Airway epithelial cell (primary cell): Measurements from ENCODE around the gene TMEM140. TPM values are rescaled to one million over a fixed set of nuclear protein-coding genes. Genes with fewer than 3 reads are reported as not detected.

Experiments used
- total RNA-seq: library from RNA; depleted of rRNA; stranded (reverse); fragments of >200 nt; gene quantifications from 2 replicates; pipeline ENCODE4 v1.2.3, GENCODE V29; 2015

TMEM140 gene
- not detected in 2 replicates for total RNA-seq

DNA sequence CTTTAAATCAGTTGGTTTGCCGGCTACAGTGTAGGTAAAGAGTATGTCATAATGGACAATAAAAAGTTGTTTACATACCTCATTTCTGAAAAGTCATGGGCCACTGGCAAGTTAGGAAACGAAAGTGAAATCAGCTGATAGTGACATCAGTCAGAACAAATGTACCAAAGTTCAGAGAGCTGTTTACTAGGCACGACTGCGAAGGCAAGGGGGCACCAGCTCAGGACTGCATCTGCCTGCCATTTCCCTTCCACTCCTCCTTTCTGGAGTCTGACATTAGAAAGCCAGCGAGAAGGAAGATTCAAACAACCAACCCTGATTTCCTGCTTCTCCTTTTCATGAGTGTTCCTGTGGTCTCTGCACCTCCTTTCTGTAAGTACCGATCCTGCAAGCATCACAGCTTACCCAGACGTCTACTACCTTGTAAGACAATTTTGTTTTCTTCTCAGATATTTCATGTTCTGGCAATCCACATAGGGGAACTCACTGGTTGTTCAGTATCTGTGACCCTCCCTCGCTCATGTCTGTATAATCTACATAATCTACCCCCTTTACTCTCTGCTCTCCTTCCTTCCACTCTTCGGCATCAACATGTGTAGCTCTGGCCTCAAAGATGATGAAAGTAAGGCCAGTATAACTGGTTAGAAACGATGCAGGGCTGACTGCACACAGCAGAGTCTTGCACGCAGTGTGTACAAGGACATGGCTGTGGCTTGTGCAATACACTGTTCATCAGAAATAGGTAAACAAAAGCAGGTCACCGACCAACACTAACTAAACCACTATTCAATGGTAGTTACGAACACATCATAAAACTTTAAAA is at the start of gene TMEM140:
TMEM140 (plus strand) TSS at position 174 of the 823 bp plus-strand sequence. CDS start 16,370 bp downstream, outside the sequence.

DNA sequence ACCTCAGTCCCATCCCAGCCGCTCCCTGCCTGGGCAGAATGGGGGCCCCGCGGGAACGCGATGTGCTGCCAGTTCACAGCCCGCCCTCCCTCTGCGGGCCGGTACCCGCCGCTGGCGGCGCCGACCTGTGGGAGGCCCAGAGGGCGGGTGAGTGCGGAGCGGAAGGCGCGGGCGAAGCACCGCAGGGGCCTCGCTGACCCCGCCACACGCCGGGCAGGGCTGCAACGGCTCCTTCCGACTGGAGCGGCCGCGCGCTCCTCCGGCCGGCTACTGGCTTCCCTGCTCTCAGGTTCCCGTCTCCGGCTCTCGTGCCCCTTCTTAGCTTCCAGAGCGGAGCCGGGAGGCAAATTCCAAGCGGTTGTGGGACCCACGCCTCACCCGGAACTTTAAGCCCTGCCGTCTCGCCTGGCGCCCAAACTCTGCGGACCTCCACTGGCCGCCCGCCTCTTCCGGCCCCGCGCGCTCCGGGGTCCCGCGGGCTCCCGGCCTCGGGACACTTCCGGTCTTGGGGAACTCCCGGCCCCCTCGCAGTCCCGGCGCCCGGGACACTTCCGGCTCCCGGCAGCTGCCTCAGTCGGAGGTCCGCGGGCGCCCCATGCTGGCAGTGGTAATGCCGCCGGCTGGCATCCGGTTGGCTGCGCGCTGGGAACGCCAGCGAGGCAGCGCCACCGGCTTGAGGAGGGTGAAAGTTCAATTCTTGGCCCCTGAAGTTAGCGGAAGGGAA is 22.6 kb downstream of the TMEM140 start, which contains the start of gene CYREN:
CYREN (minus strand) TSS at position 434 of the 724 bp plus-strand sequence. CDS start 1,785 bp downstream, outside the sequence.

DNA sequence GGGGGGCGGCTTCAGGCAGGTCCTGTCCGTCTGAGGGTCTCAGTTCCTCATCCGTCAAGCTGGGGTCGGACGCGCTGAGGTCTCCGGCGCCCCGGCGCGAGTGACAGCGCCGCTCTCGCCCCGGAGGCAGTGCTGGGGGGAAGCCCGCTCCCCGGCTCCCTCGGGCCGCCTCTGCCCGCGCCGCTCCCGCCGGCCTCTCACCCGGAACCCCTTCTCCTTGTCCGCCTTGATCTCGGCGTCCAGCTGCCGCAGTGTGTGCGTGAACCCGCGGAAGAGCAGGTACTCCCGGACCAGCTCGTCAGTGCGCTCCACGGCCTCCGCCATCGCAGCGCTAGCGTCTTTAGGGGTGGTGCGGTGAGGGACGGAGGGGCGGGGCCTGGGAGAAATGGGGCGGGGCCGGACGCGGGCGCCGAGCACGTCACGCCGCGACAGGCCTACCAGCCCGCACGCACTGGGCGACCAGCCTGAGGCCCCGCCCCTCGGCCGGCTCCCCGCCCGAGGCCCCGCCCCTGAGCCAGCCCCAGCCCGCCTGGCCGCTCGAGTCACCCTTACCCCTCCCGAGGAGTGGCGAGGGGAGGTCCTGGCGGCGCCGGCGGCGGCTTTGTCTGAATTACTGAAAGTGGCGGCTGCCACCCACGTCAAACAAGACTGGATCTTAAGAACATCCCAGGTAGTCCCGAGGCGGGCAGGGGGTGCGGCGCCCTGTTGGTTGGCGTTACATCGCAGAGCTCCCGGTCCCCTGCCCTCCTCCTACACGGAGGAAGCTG is 63.5 kb downstream of the TMEM140 start, which contains the start of gene WDR91:
WDR91 (minus strand) TSS at position 348 of the 767 bp plus-strand sequence; CDS start at position 324, 24 bp downstream.

Other genes starting within 250 kb of the TMEM140 start
- 0.56 and 3.0 TPM in 2 replicates for gene AGBL3, start 161.6 kb upstream of the TMEM140 start, total RNA-seq
- 38.6 and 39.8 TPM in 2 replicates for gene CYREN, start 22.6 kb downstream of the TMEM140 start, total RNA-seq
- gene WDR91, start 63.5 kb downstream of the TMEM140 start, total RNA-seq: 10.8 and 16.7 TPM in 2 replicates
- not detected in 2 replicates for gene STRA8, start 85.8 kb downstream of the TMEM140 start, total RNA-seq